Ecto neural progenitor cell (in vitro differentiated cells): ENCODE results near the gene ZDHHC11.
"Not testable (repeated sequence)": the region's sequence is repeated elsewhere in the genome, so short reads cannot be mapped to it uniquely, and the experiment has no call there.

ENCODE experiments used
- DNase-seq: peaks from one replicate; pipeline ENCODE4 v3.0.0-alpha.2; 2018; ENCODE audit warnings: low spot score

Gene ZDHHC11

GRCh38 chr5:878677-879076, 27.9 kb upstream of the ZDHHC11 start:
- not testable (repeated sequence) for DNase-seq

- no peak for DNase-seq
Observed at GRCh38 chr5:878125-878524, 27.3 kb upstream of the ZDHHC11 start.

- DNase-seq = no peak
Observed at GRCh38 chr5:876398-877365, 25.9 kb upstream of the ZDHHC11 start.

GRCh38 chr5:875931-876330, 25.1 kb upstream of the ZDHHC11 start:
- no peak for DNase-seq

- no peak for DNase-seq
Observed at GRCh38 chr5:873328-873727, 22.5 kb upstream of the ZDHHC11 start.

- no peak for DNase-seq
Observed at GRCh38 chr5:872301-872700, 21.5 kb upstream of the ZDHHC11 start.

GRCh38 chr5:871596-872298, 21.0 kb upstream of the ZDHHC11 start:
- DNase-seq = no peak

GRCh38 chr5:870956-871355, 20.2 kb upstream of the ZDHHC11 start:
- DNase-seq = no peak

GRCh38 chr5:868428-869135, 17.8 kb upstream of the ZDHHC11 start:
- DNase-seq = no peak

GRCh38 chr5:867300-867870, 16.6 kb upstream of the ZDHHC11 start:
- no peak for DNase-seq

- DNase-seq = no peak
Observed at GRCh38 chr5:865771-866170, 15.0 kb upstream of the ZDHHC11 start.

- DNase-seq = no peak
Observed at GRCh38 chr5:865168-865521, 14.4 kb upstream of the ZDHHC11 start.

GRCh38 chr5:864492-865167, 13.8 kb upstream of the ZDHHC11 start:
- DNase-seq = no peak

- no peak for DNase-seq
Observed at GRCh38 chr5:863244-863805, 12.5 kb upstream of the ZDHHC11 start.

GRCh38 chr5:862367-863243, 11.8 kb upstream of the ZDHHC11 start:
- no peak for DNase-seq

GRCh38 chr5:861442-862366, 10.9 kb upstream of the ZDHHC11 start:
- DNase-seq = no peak

- no peak for DNase-seq
Observed at GRCh38 chr5:860506-861150, 9.8 kb upstream of the ZDHHC11 start.

GRCh38 chr5:859798-860296, 9.1 kb upstream of the ZDHHC11 start:
- DNase-seq = no peak

- DNase-seq = no peak
Observed at GRCh38 chr5:859391-859790, 8.6 kb upstream of the ZDHHC11 start.
